ENCODE results near the gene IGF2BP2.

The IGF2BP2 gene

GRCh38 chr3:185631108-185631507 is 193.7 kb downstream of the IGF2BP2 start:
- no peak for DNase-seq

DNA sequence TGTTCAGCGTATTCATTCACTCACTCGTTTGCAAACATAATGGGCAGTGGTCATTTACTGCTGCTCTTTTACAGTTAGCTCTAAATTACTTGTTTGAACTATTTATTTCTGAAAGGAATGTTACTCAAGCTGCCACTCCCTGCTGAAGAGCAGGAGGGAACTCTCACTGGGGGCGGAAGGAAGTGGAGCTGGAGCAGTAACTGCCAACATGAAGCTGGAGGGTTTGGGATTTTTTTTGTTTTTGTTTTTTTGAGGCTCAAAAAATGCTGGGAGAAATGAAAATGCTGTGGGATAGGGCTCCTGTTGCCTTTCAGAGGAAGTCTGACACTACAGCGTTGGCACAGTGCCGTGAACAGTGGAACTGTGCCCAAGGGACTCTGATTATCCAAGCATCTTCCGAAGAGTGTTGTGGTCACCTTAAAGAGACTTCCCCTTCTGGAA is 194.6 kb downstream of the IGF2BP2 start:
- DNase-seq: no peak

GRCh38 chr3:185629554-185630181 is 195.2 kb downstream of the IGF2BP2 start:
- no peak for DNase-seq

- no peak for DNase-seq
These were observed 199.1 kb downstream of the IGF2BP2 start for GRCh38 chr3:185625784-185626183.

DNA sequence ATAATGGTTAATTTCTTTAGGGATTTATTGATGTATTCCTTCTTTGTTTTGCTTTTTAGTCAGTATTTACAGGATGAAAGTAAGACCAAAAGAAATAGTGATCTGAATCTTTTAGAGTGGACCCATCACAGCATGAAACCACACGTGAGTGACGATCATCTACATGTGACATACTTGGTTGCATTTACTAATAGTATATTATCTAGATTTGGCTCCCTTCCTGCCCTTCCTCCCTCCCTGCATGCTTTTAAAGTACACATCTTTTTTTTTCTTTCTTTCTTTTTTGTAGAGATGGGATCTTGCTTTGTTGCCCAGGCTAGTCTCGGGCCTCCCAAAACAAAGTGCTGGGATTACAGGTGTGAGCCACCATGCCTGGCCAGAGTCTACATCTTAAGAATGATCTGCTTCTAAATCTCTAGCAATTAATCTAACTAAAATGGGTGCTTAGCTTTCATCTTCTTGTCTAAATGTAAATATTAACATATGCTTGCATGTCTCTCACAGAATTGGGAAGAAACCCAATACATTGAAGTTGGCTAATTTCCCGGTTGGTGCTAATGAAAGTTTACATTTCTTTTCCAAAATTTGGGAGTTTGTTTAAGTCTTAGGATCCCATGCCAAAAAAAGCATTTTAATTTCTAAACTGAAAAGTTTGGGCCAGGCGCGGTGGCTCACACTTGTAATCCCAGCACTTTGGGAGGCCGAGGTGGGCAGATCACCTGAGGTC is 200.7 kb downstream of the IGF2BP2 start:
- DNase-seq: no peak

DNA sequence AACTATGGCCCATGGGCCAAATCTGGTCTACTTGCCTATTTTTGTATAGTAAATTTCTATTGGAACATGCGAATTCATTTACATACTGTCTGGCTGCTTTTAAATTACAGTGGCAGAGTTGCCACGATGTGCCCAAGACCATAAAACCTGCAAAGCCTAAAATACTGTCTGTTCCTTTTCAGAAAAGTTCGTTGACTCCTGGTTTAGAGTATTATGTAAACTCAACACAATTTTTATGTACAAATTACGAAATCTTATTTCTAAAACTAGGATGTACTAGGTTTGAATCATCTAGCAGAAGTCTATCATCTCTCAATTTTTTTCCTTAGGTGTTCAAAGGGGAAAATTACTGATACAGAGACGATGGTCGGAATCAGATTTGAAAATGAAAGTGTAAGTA is 211.8 kb downstream of the IGF2BP2 start:
- no peak for DNase-seq

GRCh38 chr3:185606196-185606595 is 218.6 kb downstream of the IGF2BP2 start:
- no peak for DNase-seq

GRCh38 chr3:185605566-185605965 is 219.3 kb downstream of the IGF2BP2 start:
- DNase-seq: no peak

DNA sequence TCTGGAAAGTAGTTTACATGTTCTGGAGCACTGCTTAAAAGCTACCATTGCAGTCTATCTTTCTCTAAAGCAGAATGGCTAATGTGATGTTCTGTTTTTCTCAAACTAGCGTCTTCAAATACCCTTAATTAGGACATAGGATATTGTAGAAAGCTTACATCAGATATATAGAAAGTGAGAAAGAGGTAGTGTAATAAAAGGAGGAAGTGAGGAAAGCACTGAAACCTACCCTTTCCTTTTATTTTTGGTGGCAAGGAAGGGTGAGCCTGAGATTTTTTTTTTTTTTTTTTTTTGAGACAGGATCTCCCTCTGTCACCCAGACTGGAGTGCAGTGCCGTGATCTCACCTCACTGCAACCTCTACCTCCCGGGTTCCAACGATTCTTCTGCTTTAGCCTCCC is 229.3 kb downstream of the IGF2BP2 start:
- no peak for DNase-seq

GRCh38 chr3:185594073-185594472 is 230.8 kb downstream of the IGF2BP2 start:
- no peak for DNase-seq
